ENCODE results near the gene SCUBE3.

GRCh38 chr6:35192301-35192860 is 21.4 kb upstream of the SCUBE3 start:
- TF ChIP-seq CTCF (IDR thresholded peaks at IDR 0.05; ENCODE audit: insufficient read depth, low read length, poor library complexity, severe bottlenecking) (no peak), EZH2phosphoT487 (conservative IDR thresholded peaks at IDR 0.05; ENCODE audit: low read length) (no peak)
